ENCODE results near the gene GTF3C4.

GTF3C4 gene

GRCh38 chr9:132639322-132639721 is 30.9 kb upstream of the GTF3C4 start:
- Histone ChIP-seq H3K4me2 (ENCODE audit: low read depth, low read length, poor library complexity, severe bottlenecking) (no peak overlapping the region), H4K20me1 (ENCODE audit: low read depth, low read length) (no peaks in the 10 kb centered on the region), H3K36me3 (ENCODE audit: low read length) (no peaks in the 10 kb centered on the region), H3F3A (ENCODE audit: insufficient read depth) (no peaks in the 10 kb centered on the region), H3K79me2 (ENCODE audit: insufficient read depth, low read length) (no peaks in the 10 kb centered on the region), H3K4me3 (ENCODE audit: insufficient read depth, low read length, poor library complexity, severe bottlenecking) (no peak overlapping the region), H3K9me3 (ENCODE audit: insufficient read depth, low read length) (no peaks in the 10 kb centered on the region), H3K9ac (ENCODE audit: low read length) (no peak overlapping the region), H2AFZ (ENCODE audit: low read depth, low read length, severe bottlenecking) (no peak overlapping the region), H3K27me3 (ENCODE audit: low read length) (no peaks in the 10 kb centered on the region), H3K27ac (ENCODE audit: low read depth, low read length) (no peak overlapping the region), H3K9me2 (replicated peaks; ENCODE audit: insufficient read depth, low read length) (no peaks in the 10 kb centered on the region)
- TF ChIP-seq EZH2phosphoT487 (conservative IDR thresholded peaks at IDR 0.05; ENCODE audit: low read length) (no peak), CTCF (IDR thresholded peaks at IDR 0.05; ENCODE audit: insufficient read depth, low read length, poor library complexity, severe bottlenecking) (no peak)

GRCh38 chr9:132641216-132641615 is 29.0 kb upstream of the GTF3C4 start:
- Histone ChIP-seq H3K27me3 (ENCODE audit: low read length) (no peaks in the 10 kb centered on the region), H3K36me3 (ENCODE audit: low read length) (no peaks in the 10 kb centered on the region), H3K27ac (ENCODE audit: low read depth, low read length) (no peak overlapping the region), H3K9me3 (ENCODE audit: insufficient read depth, low read length) (no peaks in the 10 kb centered on the region), H3F3A (ENCODE audit: insufficient read depth) (no peaks in the 10 kb centered on the region), H2AFZ (ENCODE audit: low read depth, low read length, severe bottlenecking) (no peak overlapping the region), H3K9ac (ENCODE audit: low read length) (no peak overlapping the region), H3K4me2 (ENCODE audit: low read depth, low read length, poor library complexity, severe bottlenecking) (no peak overlapping the region), H3K4me3 (ENCODE audit: insufficient read depth, low read length, poor library complexity, severe bottlenecking) (no peak overlapping the region), H3K79me2 (ENCODE audit: insufficient read depth, low read length) (no peaks in the 10 kb centered on the region), H3K9me2 (replicated peaks; ENCODE audit: insufficient read depth, low read length) (no peaks in the 10 kb centered on the region), H4K20me1 (ENCODE audit: low read depth, low read length) (no peaks in the 10 kb centered on the region)
- no peak for TF ChIP-seq EZH2phosphoT487 (conservative IDR thresholded peaks at IDR 0.05; ENCODE audit: low read length)
- no peak for TF ChIP-seq CTCF (IDR thresholded peaks at IDR 0.05; ENCODE audit: insufficient read depth, low read length, poor library complexity, severe bottlenecking)

- H4K20me1 ChIP-seq (ENCODE audit: low read depth, low read length), result no peaks in the 10 kb centered on the region
- H3K9me3 ChIP-seq (ENCODE audit: insufficient read depth, low read length), result no peaks in the 10 kb centered on the region
- H3K27me3 ChIP-seq (ENCODE audit: low read length), result no peaks in the 10 kb centered on the region
- H2AFZ ChIP-seq (ENCODE audit: low read depth, low read length, severe bottlenecking), result no peak overlapping the region
- no peak overlapping the region for H3K4me3 ChIP-seq (ENCODE audit: insufficient read depth, low read length, poor library complexity, severe bottlenecking)
- no peaks in the 10 kb centered on the region for H3K79me2 ChIP-seq (ENCODE audit: insufficient read depth, low read length)
- H3K9ac ChIP-seq (ENCODE audit: low read length), result no peak overlapping the region
- H3K27ac ChIP-seq (ENCODE audit: low read depth, low read length), result no peak overlapping the region
- no peak overlapping the region for H3K4me2 ChIP-seq (ENCODE audit: low read depth, low read length, poor library complexity, severe bottlenecking)
- no peaks in the 10 kb centered on the region for H3K36me3 ChIP-seq (ENCODE audit: low read length)
- no peak for TF ChIP-seq CTCF (IDR thresholded peaks at IDR 0.05; ENCODE audit: insufficient read depth, low read length, poor library complexity, severe bottlenecking)
- H3K9me2 ChIP-seq (replicated peaks; ENCODE audit: insufficient read depth, low read length), result no peaks in the 10 kb centered on the region
- no peaks in the 10 kb centered on the region for H3F3A ChIP-seq (ENCODE audit: insufficient read depth)
Observed at GRCh38 chr9:132644251-132644650, 26.0 kb upstream of the GTF3C4 start.

GRCh38 chr9:132645306-132645705 is 25.0 kb upstream of the GTF3C4 start:
- peaks cover 3% of the 10 kb centered on the region; the same call in 1 of the 2 replicates for H3K36me3 ChIP-seq (ENCODE audit: low read length)
- H2AFZ ChIP-seq (ENCODE audit: low read depth, low read length, severe bottlenecking), result no peak overlapping the region
- H3K27ac ChIP-seq (ENCODE audit: low read depth, low read length), result no peak overlapping the region

More at GRCh38 chr9:132645306-132645705, 25.0 kb upstream of the GTF3C4 start:
- Histone ChIP-seq H3K9me3 (ENCODE audit: insufficient read depth, low read length) (no peaks in the 10 kb centered on the region), H4K20me1 (ENCODE audit: low read depth, low read length) (no peaks in the 10 kb centered on the region), H3K9me2 (replicated peaks; ENCODE audit: insufficient read depth, low read length) (no peaks in the 10 kb centered on the region), H3K27me3 (ENCODE audit: low read length) (no peaks in the 10 kb centered on the region), H3K4me3 (ENCODE audit: insufficient read depth, low read length, poor library complexity, severe bottlenecking) (no peak overlapping the region), H3K4me2 (ENCODE audit: low read depth, low read length, poor library complexity, severe bottlenecking) (no peak overlapping the region), H3K9ac (ENCODE audit: low read length) (no peak overlapping the region), H3F3A (ENCODE audit: insufficient read depth) (no peaks in the 10 kb centered on the region), H3K79me2 (ENCODE audit: insufficient read depth, low read length) (no peaks in the 10 kb centered on the region)
- TF ChIP-seq EZH2phosphoT487 (conservative IDR thresholded peaks at IDR 0.05; ENCODE audit: low read length), result no peak
- TF ChIP-seq CTCF (IDR thresholded peaks at IDR 0.05; ENCODE audit: insufficient read depth, low read length, poor library complexity, severe bottlenecking), result no peak

Data from SU-DHL-6 (cell line).